Measurements from ENCODE around the gene GARNL3.

Gene GARNL3

DNA sequence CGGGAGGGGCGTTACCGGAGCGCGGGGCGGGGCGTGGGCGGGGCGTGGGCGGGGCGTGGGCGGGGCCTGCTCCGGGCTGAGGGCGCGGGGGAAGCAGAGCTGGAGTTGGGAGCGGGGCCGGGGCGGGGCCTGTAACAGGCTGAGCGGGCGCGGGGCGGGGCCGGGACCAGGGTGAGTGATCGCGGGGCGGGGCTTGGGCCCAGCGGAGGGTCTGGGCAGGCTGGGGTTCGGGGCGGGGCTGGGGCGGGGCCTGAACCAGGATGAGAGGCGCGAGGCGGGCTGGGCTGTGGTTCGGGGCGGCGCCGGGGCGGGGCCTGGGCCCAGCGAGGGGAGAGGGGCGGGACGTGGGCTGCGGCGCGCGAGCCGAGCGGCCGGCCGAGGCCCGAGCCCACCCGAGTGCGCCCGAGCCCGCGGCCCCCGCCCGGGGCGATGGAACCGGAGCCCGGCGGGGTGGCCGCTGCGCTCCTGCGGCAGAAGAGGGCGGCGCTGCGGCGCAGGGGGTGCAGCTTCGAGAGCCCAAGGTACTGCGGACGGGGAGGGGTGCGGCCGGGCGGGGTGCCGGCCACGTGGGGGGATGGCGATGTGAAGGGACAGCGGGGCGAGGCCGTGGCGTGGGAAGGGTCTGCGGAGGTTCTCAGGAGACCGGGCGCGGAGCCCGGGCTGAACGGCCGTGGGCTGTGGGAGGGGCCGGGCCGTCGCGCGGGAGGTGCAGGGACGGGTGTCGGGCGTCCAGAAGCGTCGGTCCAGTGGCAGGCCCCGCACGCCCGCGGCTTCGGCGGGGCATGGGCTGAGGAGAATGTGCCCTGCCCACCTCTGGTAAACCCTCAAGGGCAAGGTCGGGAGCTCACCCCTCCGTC, 39.5 kb upstream of the GARNL3 start:
- Mint-ChIP-seq H3K27me3 (peaks cover 7 to 10% of the 10 kb centered on the region in 2 donors), H3K4me3 (peak overlapping the region; percentile 94 to 97), H3K36me3 (peaks cover 1 to 4% of the 10 kb centered on the region in 2 donors), H3K4me1 (peaks cover 25 to 32% of the 10 kb centered on the region in 2 donors), H3K9me3 (no peaks in the 10 kb centered on the region), H3K27ac (peak overlapping the region; percentile 71)
- ATAC-seq (replicated peaks) (peak; percentile 77 to 82), DNase-seq (peak; percentile 69)

GRCh38 chr9:127225801-127226625, 38.6 kb upstream of the GARNL3 start:
- ATAC-seq (replicated peaks) = peak in 1 of 2 donors; percentile 37
- H3K36me3 Mint-ChIP-seq = peaks cover 1 to 4% of the 10 kb centered on the region in 2 donors
- peak overlapping the region; percentile 85 to 97 for H3K4me3 Mint-ChIP-seq
- DNase-seq = peak; percentile 13
- peaks cover 25 to 32% of the 10 kb centered on the region in 2 donors for H3K4me1 Mint-ChIP-seq
- no peaks in the 10 kb centered on the region for H3K9me3 Mint-ChIP-seq
- H3K27me3 Mint-ChIP-seq = peaks cover 7 to 10% of the 10 kb centered on the region in 2 donors
- H3K27ac Mint-ChIP-seq = peak overlapping the region; percentile 90

- no peak for DNase-seq
- Mint-ChIP-seq H3K27me3 (peaks cover 10% of the 10 kb centered on the region in 2 donors), H3K4me1 (peaks cover 10 to 12% of the 10 kb centered on the region in 2 donors), H3K9me3 (no peaks in the 10 kb centered on the region), H3K4me3 (no peak overlapping the region), H3K27ac (no peak overlapping the region), H3K36me3 (peaks cover 0 to 1% of the 10 kb centered on the region in 2 donors)
- ATAC-seq (replicated peaks) = no peak
Observed at GRCh38 chr9:127229691-127230417, 34.7 kb upstream of the GARNL3 start.

DNA sequence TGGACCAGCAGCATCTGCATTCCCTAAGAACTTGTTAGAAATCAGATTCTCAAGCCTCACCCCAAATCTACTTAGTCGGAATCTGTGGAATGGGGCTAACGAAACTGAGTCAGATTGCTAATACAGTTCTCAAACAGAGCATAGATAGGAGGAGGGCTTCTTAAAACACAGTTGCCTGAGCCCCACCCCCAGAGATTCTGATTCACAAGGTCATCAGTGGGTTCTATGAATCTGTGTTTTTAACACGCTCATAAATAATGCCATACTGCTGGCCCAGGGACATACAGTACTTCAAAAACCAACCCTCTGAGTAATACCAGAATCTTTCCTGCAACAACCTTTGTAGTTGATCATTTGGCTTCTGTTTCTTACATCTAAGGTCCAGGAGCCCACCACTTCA, 32.9 kb upstream of the GARNL3 start:
- peaks cover under 1 to 1% of the 10 kb centered on the region in 2 donors for H3K4me1 Mint-ChIP-seq
- H3K36me3 Mint-ChIP-seq = peaks cover 0 to 3% of the 10 kb centered on the region in 2 donors
- ATAC-seq (replicated peaks) = no peak
- no peak overlapping the region for H3K4me3 Mint-ChIP-seq
- H3K9me3 Mint-ChIP-seq = no peaks in the 10 kb centered on the region
- H3K27me3 Mint-ChIP-seq = peaks cover 6 to 13% of the 10 kb centered on the region in 2 donors
- DNase-seq = no peak
- no peak overlapping the region for H3K27ac Mint-ChIP-seq

DNA sequence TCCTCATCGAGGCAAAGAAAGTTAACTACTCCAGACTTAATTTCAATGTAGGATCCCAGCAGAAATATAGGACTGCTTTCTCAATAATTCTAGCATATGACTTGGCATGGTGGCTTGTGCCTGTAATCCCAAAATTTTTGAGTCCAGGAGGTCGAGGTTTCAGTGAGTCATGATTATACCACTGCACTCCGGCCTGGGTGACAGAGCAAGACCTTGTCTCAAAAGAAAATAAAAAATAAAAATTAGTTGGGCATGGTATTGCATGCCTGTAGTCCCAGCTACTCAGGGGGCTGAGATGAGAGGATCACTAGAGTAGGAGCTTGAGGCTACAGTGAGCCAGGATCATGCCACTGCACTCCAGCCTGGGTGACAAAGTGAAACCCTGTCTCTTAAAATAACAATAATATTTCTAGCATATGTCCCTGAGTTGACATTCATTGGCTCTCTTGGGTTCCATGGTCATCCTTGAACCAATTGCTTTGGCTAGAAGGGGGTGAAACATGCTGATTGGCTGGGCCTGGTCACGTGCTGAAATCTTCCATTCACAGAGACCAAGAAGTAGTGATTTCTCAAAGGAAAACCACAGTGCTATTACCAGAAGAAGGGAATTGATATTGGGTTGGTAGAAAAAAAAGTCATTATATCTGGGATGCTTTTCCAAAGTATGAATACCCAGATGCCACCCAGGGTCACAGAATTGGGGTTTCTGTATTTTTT, 31.6 kb upstream of the GARNL3 start:
- Mint-ChIP-seq H3K4me1 (no peaks in the 10 kb centered on the region), H3K27ac (no peak overlapping the region), H3K27me3 (peaks cover 6 to 11% of the 10 kb centered on the region in 2 donors), H3K9me3 (no peaks in the 10 kb centered on the region), H3K4me3 (no peak overlapping the region), H3K36me3 (peaks cover 0 to 3% of the 10 kb centered on the region in 2 donors)
- ATAC-seq (replicated peaks) (no peak), DNase-seq (no peak)

DNA sequence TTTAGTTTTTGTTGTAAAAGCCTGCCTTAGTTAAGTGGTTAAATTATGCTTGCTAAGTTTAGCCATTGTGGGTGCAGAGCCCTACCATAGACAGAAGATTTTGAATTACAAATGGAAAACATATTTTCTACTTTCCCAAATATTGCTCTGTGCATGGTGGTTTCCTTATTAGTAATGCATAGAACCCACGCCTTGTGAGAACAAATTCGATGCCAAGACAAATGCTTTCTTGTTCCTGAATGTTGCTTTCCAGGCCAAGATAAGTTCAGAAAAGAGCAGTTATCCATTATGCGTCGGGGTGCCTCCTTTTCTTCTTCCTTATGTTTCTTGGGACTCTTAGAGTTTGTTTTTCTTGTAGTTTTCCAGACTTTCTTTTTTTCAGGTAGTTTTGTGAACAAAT, 31.0 kb upstream of the GARNL3 start:
- H3K27me3 Mint-ChIP-seq = peaks cover 6 to 11% of the 10 kb centered on the region in 2 donors
- H3K4me3 Mint-ChIP-seq = no peak overlapping the region
- no peak for DNase-seq
- peaks cover 0 to 3% of the 10 kb centered on the region in 2 donors for H3K36me3 Mint-ChIP-seq
- no peaks in the 10 kb centered on the region for H3K9me3 Mint-ChIP-seq
- H3K4me1 Mint-ChIP-seq = no peaks in the 10 kb centered on the region
- no peak overlapping the region for H3K27ac Mint-ChIP-seq
- no peak for ATAC-seq (replicated peaks)

DNA sequence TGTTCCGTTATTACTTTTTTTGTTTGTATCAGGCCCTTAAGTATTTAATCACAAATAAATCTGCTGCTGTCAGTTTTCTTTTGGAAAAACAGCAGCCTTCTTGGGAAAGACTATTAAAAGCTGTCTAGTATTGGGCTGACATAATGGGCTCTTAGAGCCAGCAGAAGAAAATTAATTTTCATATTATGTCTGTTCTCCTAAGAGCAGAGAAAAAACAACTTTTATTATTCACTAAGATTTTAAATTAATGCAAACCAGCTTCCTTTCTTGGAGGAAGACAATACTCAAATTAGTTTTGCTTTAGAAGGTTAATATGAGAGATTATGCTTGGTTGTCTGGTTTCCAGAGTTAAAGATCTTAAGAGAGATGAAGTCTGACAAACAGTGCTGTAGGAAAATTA, 30.6 kb upstream of the GARNL3 start:
- Mint-ChIP-seq H3K4me3 (no peak overlapping the region), H3K4me1 (no peaks in the 10 kb centered on the region), H3K36me3 (peaks cover 0 to 2% of the 10 kb centered on the region in 2 donors), H3K27me3 (peaks cover 4 to 15% of the 10 kb centered on the region in 2 donors), H3K9me3 (no peaks in the 10 kb centered on the region), H3K27ac (no peak overlapping the region)
- DNase-seq (no peak), ATAC-seq (replicated peaks) (no peak)

DNA sequence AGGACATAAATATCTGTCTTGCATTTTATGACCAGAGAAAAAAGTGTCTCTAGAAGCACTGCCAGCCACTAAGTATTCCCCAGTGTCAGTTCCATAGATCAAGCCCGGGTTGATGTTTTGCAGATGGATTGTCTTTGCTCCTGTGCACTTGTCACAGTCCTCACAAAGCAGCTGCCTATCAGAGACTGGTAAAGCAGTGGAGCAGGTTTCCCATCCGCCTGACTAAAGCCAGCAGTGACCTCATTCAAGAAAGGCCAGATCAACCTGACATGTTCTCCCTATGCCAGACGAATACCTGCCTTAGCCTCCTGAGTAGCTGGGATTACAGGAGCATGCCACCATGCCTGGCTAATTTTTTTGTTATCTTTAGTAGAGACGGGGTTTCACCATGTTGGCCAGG, 26.8 kb upstream of the GARNL3 start:
- DNase-seq = no peak
- peaks cover 0 to 19% of the 10 kb centered on the region in 2 donors for H3K27me3 Mint-ChIP-seq
- H3K36me3 Mint-ChIP-seq = peaks cover 0 to 2% of the 10 kb centered on the region in 2 donors

GRCh38 chr9:127241354-127241753, 23.2 kb upstream of the GARNL3 start:
- ATAC-seq (replicated peaks) = no peak

More for the DNA sequence above, 26.8 kb upstream of the GARNL3 start:
- peak overlapping the region; percentile 45 for H3K27ac Mint-ChIP-seq
- H3K4me3 Mint-ChIP-seq = no peak overlapping the region
- H3K9me3 Mint-ChIP-seq = no peaks in the 10 kb centered on the region
- no peaks in the 10 kb centered on the region for H3K4me1 Mint-ChIP-seq
- no peak for ATAC-seq (replicated peaks)

GRCh38 chr9:127244609-127245601, 19.7 kb upstream of the GARNL3 start:
- Mint-ChIP-seq H3K9me3 (peaks cover 0 to 1% of the 10 kb centered on the region in 2 donors), H3K27me3 (peaks cover 0 to 6% of the 10 kb centered on the region in 2 donors), H3K36me3 (no peaks in the 10 kb centered on the region), H3K4me3 (peak overlapping the region; percentile 92 to 96), H3K27ac (peak overlapping the region; percentile 96), H3K4me1 (peaks cover 10 to 17% of the 10 kb centered on the region in 2 donors)
- peak; percentile 94 for DNase-seq
- ATAC-seq (replicated peaks) = peak; percentile 100

More at GRCh38 chr9:127241354-127241753, 23.2 kb upstream of the GARNL3 start:
- Mint-ChIP-seq H3K9me3 (peaks cover 0 to 1% of the 10 kb centered on the region in 2 donors), H3K27ac (no peak overlapping the region), H3K36me3 (no peaks in the 10 kb centered on the region), H3K4me3 (no peak overlapping the region), H3K4me1 (peaks cover 10 to 16% of the 10 kb centered on the region in 2 donors), H3K27me3 (peaks cover 0 to 13% of the 10 kb centered on the region in 2 donors)
- no peak for DNase-seq

GRCh38 chr9:127245637-127246164, 18.9 kb upstream of the GARNL3 start:
- peaks cover 10 to 17% of the 10 kb centered on the region in 2 donors for H3K4me1 Mint-ChIP-seq
- no peak for ATAC-seq (replicated peaks)
- no peak for DNase-seq
- peak overlapping the region; percentile 92 to 96 for H3K4me3 Mint-ChIP-seq
- H3K36me3 Mint-ChIP-seq = peaks cover 0 to 2% of the 10 kb centered on the region in 2 donors
- peaks cover 0 to 1% of the 10 kb centered on the region in 2 donors for H3K9me3 Mint-ChIP-seq
- H3K27ac Mint-ChIP-seq = no peak overlapping the region
- peaks cover 0 to 6% of the 10 kb centered on the region in 2 donors for H3K27me3 Mint-ChIP-seq

DNA sequence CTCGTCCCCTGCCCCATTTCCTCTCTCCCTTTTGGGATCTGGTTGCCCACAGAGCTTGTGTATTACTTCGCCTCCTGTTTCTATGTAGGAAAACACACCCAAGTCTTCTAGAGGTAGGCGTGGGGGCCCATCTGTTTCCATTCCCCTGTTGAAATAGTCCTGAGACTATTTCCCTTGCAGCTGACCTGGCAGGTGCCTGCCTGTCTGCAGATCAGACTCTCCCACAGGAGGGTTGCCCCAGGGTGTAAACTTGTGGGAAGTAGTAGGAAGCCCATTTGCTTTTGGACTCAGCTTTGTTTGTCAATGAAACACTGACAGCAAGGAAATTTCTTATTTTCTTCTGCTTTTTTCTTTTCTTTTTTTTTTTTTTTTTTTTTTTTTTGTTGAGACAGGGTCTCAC, 16.3 kb upstream of the GARNL3 start:
- Mint-ChIP-seq H3K27ac (no peak overlapping the region), H3K4me3 (no peak overlapping the region), H3K9me3 (peaks cover 0 to 1% of the 10 kb centered on the region in 2 donors), H3K27me3 (peaks cover 0 to 7% of the 10 kb centered on the region in 2 donors), H3K4me1 (peaks cover 10 to 17% of the 10 kb centered on the region in 2 donors), H3K36me3 (peaks cover 0 to 2% of the 10 kb centered on the region in 2 donors)
- no peak for ATAC-seq (replicated peaks)
- no peak for DNase-seq

All from stimulated activated naive B cell treated with anti-CD40 and anti-IgM and Interleukin-4, amounts not matched to agents 10 μg/mL and 1 μg/mL and 100 μg/mL, for 72 hours (primary cell).